GM12864 (cell line): ENCODE measurements around the gene VSX1.

Experiments
- DNase-seq: peaks from one replicate; pipeline ENCODE4 v3.0.0-alpha.2; 2011; ENCODE audit warnings: low read depth
- H3K4me3 ChIP-seq: 2 replicates; pipeline ENCODE4 v1.5.1; 2011; ENCODE audit warnings: mild to moderate bottlenecking, low read depth, low read length, control low read depth
- CTCF ChIP-seq: IDR thresholded peaks from 2 replicates; pipeline ENCODE4 v1.5.1; 2011; ENCODE audit warnings: low read depth, mild to moderate bottlenecking, moderate library complexity, low read length, control low read depth, inconsistent platforms; ENCODE audit errors: missing control alignments

Gene VSX1

GRCh38 chr20:25053255-25054031 lies 28.5 kb downstream of the VSX1 start:
- no peak for DNase-seq
- TF ChIP-seq CTCF, result no peak
- peak overlapping the region; percentile 7; the same call in 1 of the 2 replicates for H3K4me3 ChIP-seq

GRCh38 chr20:25052255-25053194 lies 29.4 kb downstream of the VSX1 start:
- no peak for TF ChIP-seq CTCF
- peak overlapping the region; percentile 7; the same call in 1 of the 2 replicates for H3K4me3 ChIP-seq
- no peak for DNase-seq

GRCh38 chr20:25051386-25052155 lies 30.4 kb downstream of the VSX1 start:
- TF ChIP-seq CTCF, result no peak
- DNase-seq, result no peak
- H3K4me3 ChIP-seq, result no peak overlapping the region

GRCh38 chr20:25050501-25051350 lies 31.2 kb downstream of the VSX1 start:
- no peak for DNase-seq
- no peak overlapping the region for H3K4me3 ChIP-seq
- no peak for TF ChIP-seq CTCF

GRCh38 chr20:25050082-25050481 lies 31.9 kb downstream of the VSX1 start:
- no peak for DNase-seq
- H3K4me3 ChIP-seq, result no peak overlapping the region
- no peak for TF ChIP-seq CTCF
